ENCODE results near the gene SPRY4. TPM values are rescaled to one million over a fixed set of nuclear protein-coding genes. Genes with fewer than 3 reads are reported as not detected.

Gene SPRY4
- total RNA-seq, 2 donors from 2014 or later = 7.5 to 11.5 TPM

GRCh38 chr5:142317753-142318152, 7.1 kb downstream of the SPRY4 start:
- TF ChIP-seq POLR2AphosphoS5 (IDR thresholded peaks at IDR 0.05) (no peak), POLR2A (IDR thresholded peaks at IDR 0.05) (no peak), CTCF (IDR thresholded peaks at IDR 0.05) (no peak)
- WGBS = 73% methylated on average over 5 of the region's 5 CpGs
- H3K9me3 ChIP-seq = no peaks in the 10 kb centered on the region
- no peaks in the 10 kb centered on the region for H3K27me3 ChIP-seq (replicated peaks; ENCODE audit: insufficient read depth)
- H3K4me3 ChIP-seq = no peak overlapping the region
- H3K36me3 ChIP-seq = no peaks in the 10 kb centered on the region
- DNase-seq (ENCODE audit: low spot score) = no peak
- H3K27ac ChIP-seq = no peak overlapping the region
- H3K4me1 ChIP-seq (replicated peaks) = no peaks in the 10 kb centered on the region
- intact Hi-C loops (cut with DNase I) = no loop called here

- Histone ChIP-seq H3K27me3 (replicated peaks; ENCODE audit: insufficient read depth) (no peaks in the 10 kb centered on the region), H3K4me3 (no peak overlapping the region), H3K4me1 (replicated peaks) (no peaks in the 10 kb centered on the region), H3K27ac (no peak overlapping the region), H3K36me3 (no peaks in the 10 kb centered on the region), H3K9me3 (no peaks in the 10 kb centered on the region)
- 68% methylated on average over 5 of the region's 5 CpGs for WGBS
- intact Hi-C loops (cut with DNase I) = no loop called here
- no peak for TF ChIP-seq CTCF (IDR thresholded peaks at IDR 0.05)
- no peak for TF ChIP-seq POLR2A (IDR thresholded peaks at IDR 0.05)
- no peak for TF ChIP-seq POLR2AphosphoS5 (IDR thresholded peaks at IDR 0.05)
- DNase-seq (ENCODE audit: low spot score) = no peak
Measured at GRCh38 chr5:142317173-142317572, 7.6 kb downstream of the SPRY4 start.

GRCh38 chr5:142316681-142317080, 8.1 kb downstream of the SPRY4 start:
- Histone ChIP-seq H3K36me3 (no peaks in the 10 kb centered on the region), H3K27ac (no peak overlapping the region), H3K9me3 (no peaks in the 10 kb centered on the region), H3K4me3 (no peak overlapping the region), H3K4me1 (replicated peaks) (no peaks in the 10 kb centered on the region), H3K27me3 (replicated peaks; ENCODE audit: insufficient read depth) (no peaks in the 10 kb centered on the region)
- intact Hi-C loops (cut with DNase I) = no loop called here
- no peak for DNase-seq (ENCODE audit: low spot score)
- WGBS = 70% methylated on average over 6 of the region's 6 CpGs
- TF ChIP-seq POLR2A (IDR thresholded peaks at IDR 0.05) (no peak), CTCF (IDR thresholded peaks at IDR 0.05) (no peak), POLR2AphosphoS5 (IDR thresholded peaks at IDR 0.05) (no peak)

GRCh38 chr5:142316051-142316450, 8.8 kb downstream of the SPRY4 start:
- TF ChIP-seq CTCF (IDR thresholded peaks at IDR 0.05) = no peak
- no peak for TF ChIP-seq POLR2A (IDR thresholded peaks at IDR 0.05)
- TF ChIP-seq POLR2AphosphoS5 (IDR thresholded peaks at IDR 0.05) = no peak
- H3K4me3 ChIP-seq = no peak overlapping the region
- no peaks in the 10 kb centered on the region for H3K4me1 ChIP-seq (replicated peaks)
- intact Hi-C loops (cut with DNase I) = no loop called here
- H3K27ac ChIP-seq = no peak overlapping the region
- 13% methylated on average over 4 of the region's 4 CpGs for WGBS
- H3K9me3 ChIP-seq = no peaks in the 10 kb centered on the region
- no peak for DNase-seq (ENCODE audit: low spot score)
- H3K36me3 ChIP-seq = no peaks in the 10 kb centered on the region
- no peaks in the 10 kb centered on the region for H3K27me3 ChIP-seq (replicated peaks; ENCODE audit: insufficient read depth)

- no peaks in the 10 kb centered on the region for H3K4me1 ChIP-seq (replicated peaks)
- DNase-seq (ENCODE audit: low spot score) = no peak
- no peaks in the 10 kb centered on the region for H3K27me3 ChIP-seq (replicated peaks; ENCODE audit: insufficient read depth)
- no peaks in the 10 kb centered on the region for H3K9me3 ChIP-seq
- no peak overlapping the region for H3K4me3 ChIP-seq
- TF ChIP-seq POLR2A (IDR thresholded peaks at IDR 0.05) = no peak
- TF ChIP-seq POLR2AphosphoS5 (IDR thresholded peaks at IDR 0.05) = no peak
- no peak for TF ChIP-seq CTCF (IDR thresholded peaks at IDR 0.05)
- H3K36me3 ChIP-seq = no peaks in the 10 kb centered on the region
- intact Hi-C loops (cut with DNase I) = no loop called here
- WGBS = 91% methylated on average over 6 of the region's 6 CpGs
- no peak overlapping the region for H3K27ac ChIP-seq
Measured at GRCh38 chr5:142315096-142315900, 9.5 kb downstream of the SPRY4 start.
